ENCODE data around the gene CTSL.

GRCh38 chr9:87770616-87771315, 44.8 kb downstream of the CTSL start:
- no peak for TF ChIP-seq CTCF (conservative IDR thresholded peaks at IDR 0.05 in 1 of 2, IDR thresholded peaks at IDR 0.05 in 1 of 2; ENCODE audit: extremely low read depth in 1 of 2, insufficient read depth in 1 of 2, low read depth in 1 of 2, low read length in 2 of 2)
- TF ChIP-seq EZH2 (IDR thresholded peaks at IDR 0.05; ENCODE audit: borderline replicate concordance, low read length) = no peak

Data from mammary epithelial cell (primary cell).